A673 (cell line): ENCODE results near the gene CCDC183.

Experiments
- EZH2 ChIP-seq: fragments of 200-600 bp; sonication (generic); IDR thresholded peaks from 2 replicates; pipeline ENCODE4 v1.6.1; 2017; ENCODE audit warnings: borderline replicate concordance, low read depth, mild to moderate bottlenecking, mixed read lengths, antibody characterized with exemption, low read length; ENCODE audit not compliant: poor library complexity, severe bottlenecking
- TF ChIP-seq, protein P1 (sequence below): fragments of 300-800, 200-600 bp; sonication (generic); conservative IDR thresholded peaks from 2 replicates; pipeline ENCODE4 v1.5.1; 2017; ENCODE audit warnings: low read depth, mild to moderate bottlenecking, antibody characterized with exemption, low read length, moderate library complexity, mixed read lengths

DNA sequence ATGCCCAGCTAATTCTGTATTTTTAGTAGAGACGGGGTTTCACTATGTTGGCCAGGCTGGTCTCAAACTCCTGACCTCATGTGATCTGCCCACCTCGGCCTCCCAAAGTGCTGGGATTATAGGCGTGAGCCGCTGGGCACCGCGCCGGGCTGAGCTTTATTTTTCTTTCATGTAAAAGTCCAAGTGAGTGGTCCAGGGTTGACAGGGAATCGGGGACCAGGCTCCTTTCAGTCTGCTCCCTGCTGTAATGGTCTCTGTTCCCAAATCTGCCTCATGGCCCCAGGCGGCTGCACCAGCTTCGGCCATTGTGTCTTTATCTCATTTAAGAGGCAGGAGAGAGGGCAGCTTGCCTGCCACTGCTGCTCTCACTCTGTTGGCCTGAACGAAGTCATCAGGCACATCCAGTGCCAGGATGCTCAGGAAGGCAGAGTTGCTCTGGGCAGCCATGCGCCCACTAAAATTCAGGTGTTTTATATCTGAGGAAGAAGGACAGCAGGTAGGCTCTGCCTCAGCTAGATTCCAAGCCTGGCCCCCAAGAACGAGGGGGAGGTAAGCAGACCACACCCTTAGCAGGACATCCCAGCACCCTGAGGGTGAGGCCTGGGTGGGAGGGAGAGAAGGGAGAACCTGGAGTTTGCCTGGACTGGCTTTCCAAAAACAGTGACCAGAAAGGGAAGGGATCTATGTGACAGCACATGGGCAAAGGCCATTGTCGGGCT is 1.7 kb upstream of the CCDC183 start:
- TF ChIP-seq, protein P1, sequence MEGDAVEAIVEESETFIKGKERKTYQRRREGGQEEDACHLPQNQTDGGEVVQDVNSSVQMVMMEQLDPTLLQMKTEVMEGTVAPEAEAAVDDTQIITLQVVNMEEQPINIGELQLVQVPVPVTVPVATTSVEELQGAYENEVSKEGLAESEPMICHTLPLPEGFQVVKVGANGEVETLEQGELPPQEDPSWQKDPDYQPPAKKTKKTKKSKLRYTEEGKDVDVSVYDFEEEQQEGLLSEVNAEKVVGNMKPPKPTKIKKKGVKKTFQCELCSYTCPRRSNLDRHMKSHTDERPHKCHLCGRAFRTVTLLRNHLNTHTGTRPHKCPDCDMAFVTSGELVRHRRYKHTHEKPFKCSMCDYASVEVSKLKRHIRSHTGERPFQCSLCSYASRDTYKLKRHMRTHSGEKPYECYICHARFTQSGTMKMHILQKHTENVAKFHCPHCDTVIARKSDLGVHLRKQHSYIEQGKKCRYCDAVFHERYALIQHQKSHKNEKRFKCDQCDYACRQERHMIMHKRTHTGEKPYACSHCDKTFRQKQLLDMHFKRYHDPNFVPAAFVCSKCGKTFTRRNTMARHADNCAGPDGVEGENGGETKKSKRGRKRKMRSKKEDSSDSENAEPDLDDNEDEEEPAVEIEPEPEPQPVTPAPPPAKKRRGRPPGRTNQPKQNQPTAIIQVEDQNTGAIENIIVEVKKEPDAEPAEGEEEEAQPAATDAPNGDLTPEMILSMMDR: no peak
- TF ChIP-seq EZH2: no peak
